NCI-H187 (cell line): ENCODE data around the gene OLFML1.
"Not testable (repeated sequence)": the region's sequence is repeated elsewhere in the genome, so short reads cannot be mapped to it uniquely, and the experiment has no call there.

Experiments
- DNase-seq, 2 experiments: peaks; one replicate each; lab custom pipeline; 2025; lab: John Stamatoyannopoulos, UW

Gene OLFML1

GRCh38 chr11:7512525-7513233, 27.4 kb downstream of the OLFML1 start:
- DNase-seq = no peak

- peak; percentile 18 to 32 for DNase-seq
Measured at GRCh38 chr11:7513234-7514098, 28.2 kb downstream of the OLFML1 start, which contains the start of gene PPFIBP2. TSS of gene PPFIBP2 (plus strand) at chr11:7513999. CDS start at chr11:7549476, 35,477 bp downstream.

DNA sequence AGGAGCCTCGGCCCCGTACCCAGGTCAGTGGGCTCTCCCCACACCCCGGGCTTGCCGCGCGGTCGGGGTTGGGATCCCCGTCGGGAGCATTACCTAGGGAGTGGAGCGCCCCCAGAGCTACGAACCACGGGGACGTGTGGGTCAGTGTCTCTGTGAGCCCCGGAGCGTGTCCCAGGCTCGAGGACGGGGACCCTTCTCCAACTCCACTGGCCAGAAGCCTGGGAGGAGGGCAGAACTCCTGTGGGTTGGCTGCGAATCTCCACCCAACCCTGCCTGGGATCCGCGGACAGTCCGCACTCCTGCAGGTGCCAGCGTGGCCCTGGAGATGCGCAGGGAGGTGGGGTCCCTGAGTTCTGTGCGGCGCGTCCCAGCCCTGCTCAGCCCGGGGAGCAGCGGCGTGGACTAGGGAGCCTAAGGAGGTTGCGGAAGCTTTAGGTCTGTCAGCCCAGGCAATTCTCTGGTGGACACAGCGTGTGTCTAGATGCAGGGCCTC, 28.8 kb downstream of the OLFML1 start:
- no peak for DNase-seq

DNA sequence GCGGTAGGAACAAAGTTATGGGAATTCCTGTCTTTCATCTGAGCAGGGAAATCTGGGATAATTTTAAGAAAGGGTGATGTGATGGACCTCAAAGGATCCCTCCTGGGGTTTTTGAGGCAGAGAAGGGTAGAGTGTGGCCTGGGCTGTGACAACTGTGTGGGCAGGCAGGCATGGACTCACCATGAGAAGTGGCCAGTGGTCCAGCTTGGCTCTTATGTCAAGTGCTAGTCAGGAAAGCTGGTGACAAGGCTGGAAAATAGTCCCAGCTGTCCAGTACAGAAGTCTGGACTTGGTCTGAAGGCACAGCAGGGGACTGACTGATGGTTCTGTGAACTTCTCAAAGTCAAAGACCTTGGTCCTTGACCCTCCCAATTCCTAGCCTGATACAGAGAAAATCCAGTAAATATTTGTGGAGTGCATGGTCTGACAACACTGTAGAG, 30.2 kb downstream of the OLFML1 start:
- no peak for DNase-seq

DNA sequence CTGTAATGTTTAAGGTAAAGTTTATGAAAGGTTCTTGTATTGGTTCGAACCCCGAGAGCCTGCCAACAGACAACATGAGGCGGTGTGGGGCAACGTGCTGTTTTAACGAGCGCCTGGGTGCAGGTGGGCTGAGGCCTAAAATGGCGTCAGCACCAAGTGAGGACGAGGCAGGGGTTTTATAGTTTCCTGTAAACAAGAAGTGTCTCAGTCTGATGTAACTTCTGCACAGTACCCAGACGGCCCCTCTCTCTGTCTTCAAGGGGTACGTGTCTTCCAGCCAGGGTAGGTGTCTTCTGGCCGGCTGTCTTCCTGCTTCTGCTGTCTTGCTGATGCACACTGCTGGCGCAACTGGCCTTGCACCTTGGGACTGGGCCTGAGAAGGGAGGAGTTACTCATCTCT, 31.2 kb downstream of the OLFML1 start:
- no peak for DNase-seq

DNA sequence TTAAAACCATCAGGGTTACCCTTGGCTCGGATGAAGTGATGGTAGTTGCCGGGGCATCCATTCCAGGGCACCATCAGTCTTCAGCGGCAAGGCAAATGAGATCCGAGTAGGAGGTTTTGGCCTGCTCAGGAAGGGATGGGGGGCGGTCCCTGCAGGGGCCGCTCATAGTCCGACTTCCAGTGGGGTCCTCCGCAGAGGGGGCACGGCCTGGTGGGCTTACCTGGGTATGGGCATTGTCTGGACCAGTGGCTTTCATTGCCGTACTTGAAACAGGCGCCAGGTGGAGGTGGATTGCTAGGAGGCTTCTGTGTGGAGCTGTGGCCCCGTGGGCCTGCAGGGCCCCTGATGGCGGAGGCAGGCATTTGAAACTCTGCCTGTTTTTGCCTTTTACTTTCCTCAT, 32.4 kb downstream of the OLFML1 start:
- not testable (repeated sequence) for DNase-seq

- no peak for DNase-seq
Measured at GRCh38 chr11:7518811-7519562, 33.7 kb downstream of the OLFML1 start.

- DNase-seq = no peak
Measured at GRCh38 chr11:7520011-7520942, 35.0 kb downstream of the OLFML1 start.

GRCh38 chr11:7520981-7521487, 35.7 kb downstream of the OLFML1 start:
- no peak for DNase-seq

DNA sequence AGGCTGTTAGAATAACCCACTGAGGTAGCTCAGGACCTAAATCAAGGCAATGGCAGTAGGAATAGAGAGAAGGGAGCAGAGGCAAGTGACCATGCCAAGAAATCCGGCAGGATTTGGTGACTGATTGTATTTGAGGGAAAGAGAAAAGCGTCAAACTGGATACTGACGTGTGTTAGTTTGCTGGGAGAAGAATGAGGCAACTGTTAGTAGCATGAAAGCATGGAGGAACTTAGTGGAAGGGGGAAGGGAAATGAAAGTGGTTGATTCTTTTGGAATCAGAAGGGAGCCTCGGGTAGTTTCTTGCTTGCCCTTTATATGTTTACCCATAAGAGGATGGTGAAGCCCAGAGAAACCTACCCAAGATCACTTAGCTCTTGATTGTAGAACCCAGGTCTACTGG, 36.8 kb downstream of the OLFML1 start:
- DNase-seq = no peak

DNA sequence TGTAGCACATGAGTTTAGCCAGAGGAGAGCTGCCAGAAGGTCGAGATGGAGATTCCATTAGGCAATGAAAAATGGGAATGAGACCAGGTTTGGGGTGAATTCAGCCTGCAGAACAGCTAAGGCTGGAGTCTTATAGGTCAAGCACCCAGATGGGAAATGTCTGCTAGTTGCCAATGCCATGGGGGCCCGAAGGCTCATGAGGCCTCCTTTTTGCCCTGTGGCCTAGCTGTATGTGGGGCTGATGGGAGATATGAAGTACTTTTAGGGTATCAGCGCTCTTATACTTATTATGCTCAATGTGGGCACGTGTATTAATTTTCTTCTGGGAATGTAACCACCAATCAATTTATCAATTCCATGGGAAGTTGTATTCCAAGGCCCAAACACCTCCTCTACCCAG, 37.2 kb downstream of the OLFML1 start:
- no peak for DNase-seq

DNA sequence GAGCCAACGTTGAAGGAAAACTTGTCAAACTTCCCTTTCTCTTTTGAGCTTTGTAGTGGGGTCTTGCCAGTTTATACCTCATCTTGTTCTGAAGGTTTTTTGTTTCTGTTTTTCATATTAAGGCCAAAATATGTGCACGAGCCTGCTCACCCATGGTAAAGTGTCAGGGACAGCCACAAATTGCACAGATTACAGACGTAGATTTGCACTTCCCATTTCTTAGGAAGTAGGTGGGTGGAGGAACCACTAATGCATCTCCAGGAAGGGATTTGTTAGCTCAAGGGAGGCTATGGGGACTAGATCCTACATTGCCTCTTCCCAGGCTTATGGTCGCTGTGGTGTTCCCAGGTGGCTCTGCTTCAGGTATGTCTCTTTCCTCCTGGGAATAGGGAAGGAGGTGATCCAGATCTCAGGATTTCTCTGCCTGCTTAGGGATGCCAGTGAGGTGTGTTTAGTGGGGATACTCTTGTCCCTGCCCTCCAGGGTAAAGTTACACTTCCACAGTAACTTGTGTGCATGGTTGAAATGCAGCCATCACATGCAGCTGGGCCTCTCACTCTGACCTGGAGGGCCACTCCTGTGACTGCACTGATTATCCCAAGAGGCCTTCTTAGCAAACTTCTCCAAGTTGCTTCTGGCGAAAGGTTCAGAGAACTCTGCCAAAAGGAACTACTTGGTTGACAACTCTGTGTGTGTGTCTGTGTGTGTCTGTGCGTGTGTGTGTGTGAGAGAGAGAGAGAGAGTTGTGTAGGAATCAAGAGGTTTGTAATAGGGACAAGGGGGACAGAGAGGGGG, 38.3 kb downstream of the OLFML1 start:
- no peak for DNase-seq

- no peak for DNase-seq
Measured at GRCh38 chr11:7524462-7525235, 39.3 kb downstream of the OLFML1 start.

- DNase-seq = no peak
Measured at GRCh38 chr11:7525424-7525823, 40.1 kb downstream of the OLFML1 start.

- DNase-seq = no peak
Measured at GRCh38 chr11:7527029-7527428, 41.7 kb downstream of the OLFML1 start.

- no peak for DNase-seq
Measured at GRCh38 chr11:7528514-7529049, 43.3 kb downstream of the OLFML1 start.

GRCh38 chr11:7530013-7530640, 44.8 kb downstream of the OLFML1 start:
- no peak for DNase-seq

DNA sequence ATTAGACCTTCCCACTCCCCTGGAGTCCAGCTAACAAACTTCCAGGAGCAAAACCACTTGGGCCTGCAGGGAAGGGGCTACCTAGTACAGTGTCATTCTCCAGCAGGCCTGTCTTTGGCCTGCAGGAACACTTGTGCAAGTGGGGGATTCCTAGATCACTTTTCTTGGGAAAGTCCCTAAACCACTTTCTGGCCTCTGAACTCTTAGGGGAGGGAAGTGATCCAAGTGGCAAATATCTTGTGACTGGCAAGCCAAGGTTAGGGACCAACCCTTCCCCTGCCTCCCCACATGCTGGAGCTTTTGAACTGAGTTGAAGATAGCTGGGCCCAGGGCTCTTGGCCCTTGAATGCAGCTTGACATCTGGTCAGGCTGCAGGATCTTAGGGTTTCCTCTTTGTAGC, 45.7 kb downstream of the OLFML1 start:
- DNase-seq = no peak
